ENCODE results near the gene CPNE4.

Gene CPNE4

GRCh38 chr3:131795390-131796090 lies 239.3 kb downstream of the CPNE4 start:
- DNase-seq, result peak; percentile 18

- DNase-seq, result peak; percentile 64
Measured at GRCh38 chr3:131794766-131795388, 239.9 kb downstream of the CPNE4 start.

- DNase-seq, result no peak
Measured at GRCh38 chr3:131793870-131794269, 240.9 kb downstream of the CPNE4 start.

- DNase-seq, result no peak
Measured at GRCh38 chr3:131789188-131789587, 245.6 kb downstream of the CPNE4 start.

GRCh38 chr3:131786386-131786785 lies 248.4 kb downstream of the CPNE4 start:
- DNase-seq, result no peak

- DNase-seq, result no peak
Measured at GRCh38 chr3:131782751-131783150, 252.1 kb downstream of the CPNE4 start.

GRCh38 chr3:131778526-131778925 lies 256.3 kb downstream of the CPNE4 start:
- DNase-seq, result no peak

- DNase-seq, result no peak
Measured at GRCh38 chr3:131775650-131776049, 259.2 kb downstream of the CPNE4 start.

GRCh38 chr3:131772269-131773026 lies 262.4 kb downstream of the CPNE4 start:
- DNase-seq, result no peak

- DNase-seq, result no peak
Measured at GRCh38 chr3:131762981-131763564, 271.7 kb downstream of the CPNE4 start.

GRCh38 chr3:131756405-131756804 lies 278.4 kb downstream of the CPNE4 start:
- no peak for DNase-seq

- DNase-seq, result no peak
Measured at GRCh38 chr3:131755380-131755779, 279.4 kb downstream of the CPNE4 start.

- DNase-seq, result no peak
Measured at GRCh38 chr3:131750256-131750655, 284.6 kb downstream of the CPNE4 start.

GRCh38 chr3:131749826-131750225 lies 285.0 kb downstream of the CPNE4 start:
- DNase-seq, result no peak

GRCh38 chr3:131747466-131747865 lies 287.3 kb downstream of the CPNE4 start:
- no peak for DNase-seq

GRCh38 chr3:131744765-131745164 lies 290.0 kb downstream of the CPNE4 start:
- no peak for DNase-seq

- no peak for DNase-seq
Measured at GRCh38 chr3:131743126-131743525, 291.7 kb downstream of the CPNE4 start.

GRCh38 chr3:131739211-131739610 lies 295.6 kb downstream of the CPNE4 start:
- no peak for DNase-seq

GRCh38 chr3:131738095-131738494 lies 296.7 kb downstream of the CPNE4 start:
- DNase-seq, result no peak

- no peak for DNase-seq
Measured at GRCh38 chr3:131735544-131735943, 299.3 kb downstream of the CPNE4 start.

GRCh38 chr3:131735116-131735515 lies 299.7 kb downstream of the CPNE4 start:
- peak; percentile 87 for DNase-seq

GRCh38 chr3:131733086-131733841 lies 301.6 kb downstream of the CPNE4 start:
- DNase-seq, result no peak

GRCh38 chr3:131731709-131732108 lies 303.1 kb downstream of the CPNE4 start:
- no peak for DNase-seq
